HG02884 (cell line): Measurements from ENCODE around the gene NHERF2.

Experiments
- ATAC-seq: cut with Tn5 transposase; IDR thresholded peaks from one replicate; pipeline ENCODE4 v1.9.1; 2021; ENCODE audit warnings: mild to moderate bottlenecking, moderate library complexity; ENCODE audit not compliant: unreplicated experiment

NHERF2 gene

GRCh38 chr16:2056681-2057407, 30.1 kb downstream of the NHERF2 start:
- ATAC-seq = no peak

- no peak for ATAC-seq
These were observed 30.7 kb downstream of the NHERF2 start for GRCh38 chr16:2057438-2057837.

- no peak for ATAC-seq
These were observed 31.7 kb downstream of the NHERF2 start for GRCh38 chr16:2058420-2058819.

- no peak for ATAC-seq
These were observed 32.2 kb downstream of the NHERF2 start for GRCh38 chr16:2058872-2059271.

GRCh38 chr16:2060346-2060745, 33.6 kb downstream of the NHERF2 start:
- no peak for ATAC-seq

- no peak for ATAC-seq
These were observed 34.3 kb downstream of the NHERF2 start for GRCh38 chr16:2061023-2061422.

- no peak for ATAC-seq
These were observed 34.8 kb downstream of the NHERF2 start for GRCh38 chr16:2061526-2061925.

GRCh38 chr16:2062801-2063200, 36.1 kb downstream of the NHERF2 start:
- ATAC-seq = no peak

- no peak for ATAC-seq
These were observed 37.2 kb downstream of the NHERF2 start for GRCh38 chr16:2063861-2064260.

GRCh38 chr16:2064368-2064945, 37.8 kb downstream of the NHERF2 start:
- no peak for ATAC-seq

- no peak for ATAC-seq
These were observed 39.4 kb downstream of the NHERF2 start for GRCh38 chr16:2066139-2066538.

- no peak for ATAC-seq
These were observed 44.1 kb downstream of the NHERF2 start for GRCh38 chr16:2070576-2071453.

- ATAC-seq = no peak
These were observed 44.9 kb downstream of the NHERF2 start for GRCh38 chr16:2071454-2072202.

- no peak for ATAC-seq
These were observed 46.2 kb downstream of the NHERF2 start for GRCh38 chr16:2072926-2073325.

GRCh38 chr16:2074071-2074470, 47.4 kb downstream of the NHERF2 start:
- no peak for ATAC-seq

- no peak for ATAC-seq
These were observed 48.9 kb downstream of the NHERF2 start for GRCh38 chr16:2075631-2076030.

GRCh38 chr16:2076072-2076865, 49.6 kb downstream of the NHERF2 start:
- ATAC-seq = no peak

GRCh38 chr16:2077016-2077415, 50.3 kb downstream of the NHERF2 start:
- ATAC-seq = no peak

GRCh38 chr16:2077696-2078095, 51.0 kb downstream of the NHERF2 start:
- ATAC-seq = no peak

GRCh38 chr16:2078096-2078495, 51.4 kb downstream of the NHERF2 start:
- no peak for ATAC-seq
